CD4-positive, alpha-beta T cell treated with Interleukin-15 for 1 hour (primary cell): ENCODE data around the gene NPHP4.

ENCODE experiments used
- DNase-seq: peaks from one replicate; pipeline ENCODE4 v3.0.0-alpha.2; 2020

NPHP4 gene

GRCh38 chr1:5989286-5989605 is 3.0 kb downstream of the NPHP4 start:
- no peak for DNase-seq

DNA sequence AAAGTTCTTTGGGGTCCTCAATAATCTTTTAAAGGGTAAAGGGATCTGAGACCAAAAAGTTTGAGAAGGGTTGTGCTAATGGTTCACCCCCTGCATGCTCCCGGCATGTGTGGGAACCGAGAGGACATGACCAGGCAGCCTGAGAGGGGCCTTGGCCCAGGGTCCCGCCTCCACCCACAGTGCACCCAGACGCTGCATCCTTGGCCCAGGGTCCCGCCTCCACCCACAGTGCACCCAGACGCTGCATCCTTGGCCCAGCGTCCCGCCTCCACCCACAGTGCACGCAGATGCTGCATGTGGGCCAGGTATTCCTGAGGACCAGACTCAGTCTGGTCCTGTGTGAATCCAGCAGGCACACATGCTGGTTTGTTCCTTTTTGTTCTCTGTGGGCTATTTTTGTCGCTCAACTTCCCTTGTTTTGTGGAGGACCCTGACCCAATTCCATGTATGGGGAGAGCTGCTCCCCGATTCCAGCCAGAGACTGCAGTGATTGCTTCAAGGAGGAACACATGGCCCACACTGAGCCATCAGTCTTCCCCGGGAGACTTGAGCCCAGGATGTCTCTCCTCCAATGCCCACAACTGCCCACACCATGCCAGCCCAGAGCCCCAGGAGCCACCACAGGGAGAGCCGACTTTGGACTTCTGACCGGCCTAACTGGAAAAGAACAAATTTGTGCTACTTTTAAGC is 3.5 kb downstream of the NPHP4 start:
- no peak for DNase-seq

- DNase-seq = no peak
These were observed 6.2 kb downstream of the NPHP4 start for GRCh38 chr1:5986018-5986417.

- DNase-seq = no peak
These were observed 7.0 kb downstream of the NPHP4 start for GRCh38 chr1:5985250-5985649.

- DNase-seq = no peak
These were observed 8.7 kb downstream of the NPHP4 start for GRCh38 chr1:5983361-5984103.

- DNase-seq = no peak
These were observed 9.4 kb downstream of the NPHP4 start for GRCh38 chr1:5982868-5983267.

DNA sequence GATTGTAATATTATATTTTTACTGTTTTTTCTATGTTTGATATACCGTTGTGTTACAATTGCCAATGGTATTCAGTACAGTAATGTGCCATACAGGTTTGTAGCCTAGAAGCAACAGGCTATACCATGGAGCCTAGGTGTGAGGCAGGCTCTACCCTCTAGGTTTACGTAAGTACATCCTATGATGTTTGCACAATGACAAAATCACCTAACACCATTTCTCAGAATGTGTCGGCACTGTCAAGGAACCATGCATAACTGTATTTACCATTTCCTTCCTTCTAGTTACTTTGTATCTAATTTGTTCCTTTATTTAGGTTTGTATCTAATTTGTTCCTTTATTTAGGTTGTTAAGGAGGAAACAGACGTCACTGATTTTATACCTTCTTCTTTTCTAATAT is 9.9 kb downstream of the NPHP4 start:
- DNase-seq = no peak

DNA sequence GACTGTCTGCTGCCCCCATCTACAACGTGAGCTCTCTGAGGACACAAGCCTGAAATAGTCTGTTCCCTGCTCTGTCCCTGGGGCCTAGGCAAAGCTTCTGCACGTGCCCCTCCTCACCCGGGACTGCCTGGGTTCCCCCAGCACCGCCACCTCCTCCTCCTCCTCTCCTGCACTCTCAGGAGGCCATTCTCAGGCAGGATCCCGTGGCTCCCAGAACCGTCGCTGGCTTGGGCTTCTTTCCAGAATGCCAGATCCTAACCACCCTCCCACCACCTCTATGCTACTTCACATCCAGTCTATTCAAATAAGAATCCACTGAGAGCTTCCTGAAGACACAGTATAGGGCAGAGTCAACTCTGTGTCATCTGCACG is 11.2 kb downstream of the NPHP4 start:
- no peak for DNase-seq

GRCh38 chr1:5980314-5981008 is 11.8 kb downstream of the NPHP4 start:
- DNase-seq = peak; percentile 31

GRCh38 chr1:5979536-5980313 is 12.5 kb downstream of the NPHP4 start:
- DNase-seq = no peak

DNA sequence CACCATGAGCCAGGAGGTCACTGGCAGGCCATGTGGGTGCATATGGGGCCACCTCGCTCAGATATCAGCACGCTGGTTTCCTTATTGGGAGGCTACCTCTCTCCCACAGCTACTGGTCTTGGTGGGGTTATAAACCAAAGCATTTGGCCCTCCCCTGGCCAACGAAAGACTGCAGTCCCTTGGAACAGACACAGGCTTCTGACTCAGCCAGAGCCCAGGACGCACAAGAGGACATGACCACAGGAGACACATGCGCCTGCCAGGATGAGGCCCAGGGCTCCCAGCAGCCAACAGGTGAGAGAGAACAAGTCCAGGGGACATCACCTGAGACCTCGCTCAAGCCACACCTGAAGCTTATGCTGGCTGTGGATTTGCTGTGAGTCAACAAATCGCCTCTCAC is 13.8 kb downstream of the NPHP4 start:
- DNase-seq = no peak

DNA sequence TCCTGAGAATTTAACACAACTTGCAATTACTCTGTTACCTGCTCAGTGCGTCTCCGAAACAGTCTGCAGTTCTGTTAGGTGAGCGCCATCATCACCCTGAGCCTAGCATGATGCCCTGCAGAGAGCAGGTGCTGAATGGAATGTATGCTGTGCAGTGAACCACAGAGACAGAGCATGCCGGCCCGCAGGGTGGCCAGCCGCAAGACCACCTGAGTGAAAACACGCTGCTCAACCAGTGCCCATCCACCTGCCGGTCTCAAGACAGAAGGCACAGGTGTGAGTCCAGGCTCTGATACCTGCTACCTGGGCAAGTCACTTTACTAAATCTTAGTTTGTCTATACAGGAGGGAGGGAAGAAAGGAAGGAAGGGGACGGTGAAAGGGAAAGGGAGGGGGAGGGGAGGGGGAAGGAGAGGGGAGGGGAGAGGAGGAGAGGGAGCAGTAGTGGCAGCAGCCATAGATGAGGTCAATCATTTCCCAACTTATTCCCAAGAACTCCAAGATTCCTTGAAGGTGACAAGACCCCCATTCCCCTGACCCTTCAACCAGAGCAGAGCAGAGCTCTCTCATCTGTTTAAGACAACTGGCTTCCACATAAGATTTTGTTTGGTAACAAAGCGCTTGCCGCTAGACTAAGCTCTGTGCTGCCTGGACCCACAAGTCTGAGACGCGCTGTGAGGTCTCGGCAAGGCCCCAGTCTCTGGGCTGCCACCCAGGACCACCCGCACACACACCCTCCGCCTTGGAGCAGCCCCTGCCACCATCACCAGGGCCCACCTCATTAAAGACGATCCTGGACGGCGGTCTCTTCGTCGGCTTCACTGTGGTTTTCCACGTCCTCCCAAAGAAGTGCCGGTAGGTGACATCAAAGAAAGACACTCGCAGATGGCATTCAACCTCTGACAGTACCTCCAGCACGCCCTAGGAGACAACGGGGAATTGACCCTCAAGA is 14.5 kb downstream of the NPHP4 start:
- DNase-seq = no peak

- no peak for DNase-seq
These were observed 15.3 kb downstream of the NPHP4 start for GRCh38 chr1:5976726-5977493.

- DNase-seq = no peak
These were observed 16.0 kb downstream of the NPHP4 start for GRCh38 chr1:5976231-5976630.

- peak; percentile 58 for DNase-seq
These were observed 16.9 kb downstream of the NPHP4 start for GRCh38 chr1:5975133-5975880.

GRCh38 chr1:5974631-5975030 is 17.6 kb downstream of the NPHP4 start:
- no peak for DNase-seq

GRCh38 chr1:5973771-5974170 is 18.5 kb downstream of the NPHP4 start:
- no peak for DNase-seq

DNA sequence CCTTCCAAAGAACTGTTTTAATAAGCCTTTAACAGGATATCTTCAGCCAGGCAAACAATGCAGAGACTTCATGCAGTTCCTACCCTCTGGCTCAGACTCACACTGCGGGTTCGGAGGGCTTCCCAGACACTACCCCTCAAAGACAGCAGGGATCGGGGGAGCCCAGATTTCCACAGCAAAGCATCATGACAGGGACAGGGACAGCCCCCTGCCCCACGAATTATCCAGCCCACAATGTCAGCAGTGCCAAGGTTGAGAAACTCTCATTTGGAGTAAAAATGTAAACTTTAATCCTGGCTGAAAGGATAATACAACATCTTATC is 20.1 kb downstream of the NPHP4 start:
- DNase-seq = no peak

DNA sequence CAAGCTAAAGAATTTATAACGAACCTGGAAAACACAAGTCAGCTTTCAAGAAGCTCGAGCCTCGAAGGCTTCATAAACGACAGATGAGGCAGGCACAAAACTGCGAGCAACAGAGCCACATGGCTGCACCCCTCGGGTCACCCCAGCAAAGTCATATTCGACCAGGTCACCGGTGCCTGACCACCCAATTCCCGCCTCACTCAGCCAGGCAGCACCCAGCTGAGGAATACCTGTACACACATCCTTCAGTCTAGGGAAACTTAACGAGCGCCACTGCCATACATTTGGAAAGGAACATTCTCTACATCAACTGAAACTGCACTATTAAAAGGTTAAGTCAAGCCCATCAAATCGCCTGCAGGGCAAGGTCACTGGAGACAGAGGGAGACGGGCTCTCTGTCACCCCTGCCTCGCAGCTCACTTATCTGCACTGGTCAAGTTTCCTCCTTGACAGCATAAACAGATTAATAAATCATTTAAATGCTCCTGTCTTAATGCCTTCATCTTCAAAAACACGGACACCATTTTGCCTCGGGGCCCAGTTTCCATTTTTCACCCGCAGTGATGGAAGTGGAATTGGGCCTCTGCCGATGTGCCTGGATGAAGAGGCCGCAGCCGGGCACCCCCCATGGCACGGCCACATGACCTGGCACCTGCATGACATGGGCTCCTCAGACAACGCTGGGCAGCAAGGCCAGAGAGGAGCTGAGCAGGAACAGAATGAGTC is 20.6 kb downstream of the NPHP4 start:
- DNase-seq = no peak

GRCh38 chr1:5970610-5971273 is 21.5 kb downstream of the NPHP4 start:
- DNase-seq = no peak
